Smooth muscle cell (in vitro differentiated cells): ENCODE data around the gene RPA1. TPM values are rescaled to one million over a fixed set of nuclear protein-coding genes. Genes with fewer than 3 reads are reported as not detected.
A peak's percentile ranks its signal among the peaks of the same experiment; 100 is the strongest.

Experiments used
- DNase-seq: peaks from one replicate; lab custom pipeline; 2025; ENCODE audit not compliant: unreplicated experiment; lab: John Stamatoyannopoulos, UW
- H2AFZ ChIP-seq: fragments of 200-600 bp; sonication (generic); 2 replicates; pipeline ENCODE4 v1.6.0; 2016; ENCODE audit warnings: antibody characterized with exemption, low read depth, mild to moderate bottlenecking
- H3F3A ChIP-seq: fragments of 200-600 bp; sonication (generic); 2 replicates; pipeline ENCODE4 v1.6.0; 2017; ENCODE audit warnings: antibody characterized with exemption, low read depth
- H3K27ac ChIP-seq: fragments of 200-600 bp; sonication (generic); 2 replicates; pipeline ENCODE4 v1.5.1; 2016; ENCODE audit warnings: low read depth, mild to moderate bottlenecking
- H3K27me3 ChIP-seq: fragments of 200-600 bp; sonication (generic); 2 replicates; pipeline ENCODE4 v1.6.1; 2016; ENCODE audit warnings: low read depth, mild to moderate bottlenecking
- H3K36me3 ChIP-seq: fragments of 200-600 bp; sonication (generic); 2 replicates; pipeline ENCODE4 v1.5.1; 2016; ENCODE audit warnings: low read depth
- H3K4me1 ChIP-seq: fragments of 200-600 bp; sonication (generic); 2 replicates; pipeline ENCODE4 v1.5.1; 2016; ENCODE audit warnings: low read depth
- H3K4me2 ChIP-seq: fragments of 200-600 bp; sonication (generic); 2 replicates; pipeline ENCODE4 v1.6.0; 2016; ENCODE audit warnings: mild to moderate bottlenecking
- H3K4me3 ChIP-seq: fragments of 200-600 bp; sonication (generic); 2 replicates; pipeline ENCODE4 v1.5.1; 2016; ENCODE audit warnings: mild to moderate bottlenecking
- H3K79me2 ChIP-seq: fragments of 200-600 bp; sonication (generic); 2 replicates; pipeline ENCODE4 v1.6.0; 2016; ENCODE audit warnings: low read depth, mild to moderate bottlenecking
- H3K9ac ChIP-seq: fragments of 200-600 bp; sonication (generic); 2 replicates; pipeline ENCODE4 v1.6.0; 2016; ENCODE audit warnings: low read depth
- H3K9me3 ChIP-seq: fragments of 200-600 bp; sonication (generic); replicated peaks from 2 replicates; pipeline ENCODE4 v1.5.1; 2016; ENCODE audit warnings: low read depth
- H4K20me1 ChIP-seq: fragments of 200-600 bp; sonication (generic); 2 replicates; pipeline ENCODE4 v1.6.0; 2016; ENCODE audit warnings: low read depth
- WGBS: methylation state at CpG from one replicate; pipeline ENCODE4 v1.1.7; 2016; ENCODE audit warnings: low lambda C conversion rate; 5-methylcytosine and 5-hydroxymethylcytosine counted together
- polyA plus RNA-seq: library from polyadenylated mRNA; unstranded; fragments of >200 nt; fragmentation: Nextera tagmentation; extraction: Ambion mirVana; gene quantifications from 2 replicates; pipeline ENCODE4 v1.2.1, GENCODE V29; 2016
- total RNA-seq: library from RNA; depleted of rRNA; stranded (reverse); fragments of >200 nt; gene quantifications from 2 replicates; pipeline ENCODE4 v1.2.3, GENCODE V29; 2014
- TF ChIP-seq, protein P1 (sequence below): fragments of 200-600 bp; sonication (generic); IDR thresholded peaks from 2 replicates; pipeline ENCODE4 v1.5.1; 2017; ENCODE audit warnings: borderline replicate concordance, mild to moderate bottlenecking, antibody characterized with exemption; ENCODE audit not compliant: insufficient read depth, poor library complexity, severe bottlenecking

Gene RPA1
- total and polyA plus RNA-seq, 2 experiments from 2014 or later, result 29.6 to 46.3 TPM

DNA sequence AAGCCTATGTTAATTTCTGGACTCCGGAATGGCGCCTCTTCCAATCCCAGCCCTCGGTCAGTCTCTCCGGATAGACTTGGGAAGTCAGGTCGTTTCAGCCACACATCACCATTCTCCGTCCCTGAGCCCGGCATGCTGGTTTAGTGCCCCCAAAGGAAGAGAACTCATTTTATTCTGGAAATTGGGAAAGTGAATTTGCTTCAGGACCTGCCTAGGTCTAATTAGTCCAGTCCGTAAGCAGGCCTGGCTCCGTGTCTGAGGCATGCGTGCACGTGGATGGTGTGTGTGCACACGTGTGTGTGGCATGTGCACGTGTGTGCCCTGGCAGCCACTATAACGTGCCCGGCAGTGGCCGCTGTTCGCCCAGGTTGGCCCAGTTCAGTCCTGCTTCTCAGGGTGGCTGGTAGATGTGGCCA lies 77.4 kb downstream of the RPA1 start:
- WGBS, result 85% methylated on average over 17 of the region's 17 CpGs
- Histone ChIP-seq H2AFZ (no peak overlapping the region), H4K20me1 (no peaks in the 10 kb centered on the region), H3K9ac (no peak overlapping the region), H3K4me2 (no peak overlapping the region), H3K4me3 (no peak overlapping the region), H3K27ac (no peak overlapping the region), H3K9me3 (no peaks in the 10 kb centered on the region), H3F3A (no peaks in the 10 kb centered on the region), H3K27me3 (peaks cover 58% of the 10 kb centered on the region), H3K36me3 (no peaks in the 10 kb centered on the region), H3K79me2 (no peaks in the 10 kb centered on the region), H3K4me1 (peaks cover 48% of the 10 kb centered on the region)
- DNase-seq, result no peak
- TF ChIP-seq, protein P1, sequence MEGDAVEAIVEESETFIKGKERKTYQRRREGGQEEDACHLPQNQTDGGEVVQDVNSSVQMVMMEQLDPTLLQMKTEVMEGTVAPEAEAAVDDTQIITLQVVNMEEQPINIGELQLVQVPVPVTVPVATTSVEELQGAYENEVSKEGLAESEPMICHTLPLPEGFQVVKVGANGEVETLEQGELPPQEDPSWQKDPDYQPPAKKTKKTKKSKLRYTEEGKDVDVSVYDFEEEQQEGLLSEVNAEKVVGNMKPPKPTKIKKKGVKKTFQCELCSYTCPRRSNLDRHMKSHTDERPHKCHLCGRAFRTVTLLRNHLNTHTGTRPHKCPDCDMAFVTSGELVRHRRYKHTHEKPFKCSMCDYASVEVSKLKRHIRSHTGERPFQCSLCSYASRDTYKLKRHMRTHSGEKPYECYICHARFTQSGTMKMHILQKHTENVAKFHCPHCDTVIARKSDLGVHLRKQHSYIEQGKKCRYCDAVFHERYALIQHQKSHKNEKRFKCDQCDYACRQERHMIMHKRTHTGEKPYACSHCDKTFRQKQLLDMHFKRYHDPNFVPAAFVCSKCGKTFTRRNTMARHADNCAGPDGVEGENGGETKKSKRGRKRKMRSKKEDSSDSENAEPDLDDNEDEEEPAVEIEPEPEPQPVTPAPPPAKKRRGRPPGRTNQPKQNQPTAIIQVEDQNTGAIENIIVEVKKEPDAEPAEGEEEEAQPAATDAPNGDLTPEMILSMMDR, result no peak

DNA sequence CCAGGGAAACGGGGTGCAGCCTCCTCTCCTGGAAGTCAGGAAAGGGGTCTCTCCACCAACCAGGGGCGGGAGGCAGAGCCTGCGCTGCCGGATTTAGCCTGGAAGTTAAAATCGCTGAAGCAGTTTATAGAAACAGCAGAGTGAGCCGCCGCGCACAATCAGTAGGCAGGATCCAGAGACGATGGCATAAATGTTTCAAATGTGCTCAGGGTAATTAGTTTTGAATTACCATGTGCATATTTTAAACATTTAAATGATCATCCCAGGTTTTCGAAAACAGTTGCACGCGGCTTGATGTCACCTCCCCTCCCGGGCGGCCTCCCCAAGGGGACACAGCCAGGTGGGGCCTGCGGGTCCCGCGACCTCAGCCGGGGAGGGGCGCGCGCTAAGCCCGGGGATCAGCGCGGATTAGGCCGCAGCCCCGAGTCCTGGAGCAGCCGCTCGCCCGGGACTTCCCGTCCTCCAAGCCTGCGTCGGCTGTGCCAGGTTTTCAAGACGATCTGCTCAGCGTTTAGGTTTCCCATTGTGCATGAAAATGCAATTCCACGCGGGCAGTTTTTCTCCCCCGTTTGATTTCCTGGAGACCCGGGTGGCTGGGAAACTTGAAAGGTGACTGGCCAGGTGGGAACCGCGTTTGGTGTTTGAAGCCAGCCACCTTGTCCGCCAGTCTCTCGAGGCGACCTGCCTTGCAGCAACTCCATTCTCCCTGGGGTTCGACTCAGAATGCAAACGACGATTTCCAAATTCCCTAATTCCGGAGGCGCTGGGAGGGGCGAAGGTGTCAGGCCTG lies 78.3 kb downstream of the RPA1 start:
- peaks cover 48% of the 10 kb centered on the region for H3K4me1 ChIP-seq
- no peak overlapping the region for H3K27ac ChIP-seq
- H3K27me3 ChIP-seq, result peaks cover 63% of the 10 kb centered on the region
- no peak overlapping the region for H3K9ac ChIP-seq
- DNase-seq, result peak; percentile 4
- WGBS, result 12% methylated on average over 49 of the region's 49 CpGs
- no peaks in the 10 kb centered on the region for H3K79me2 ChIP-seq
- no peaks in the 10 kb centered on the region for H3K36me3 ChIP-seq
- H4K20me1 ChIP-seq, result no peaks in the 10 kb centered on the region
- TF ChIP-seq, protein P1, result no peak
- peak overlapping the region; percentile 49 for H3K4me3 ChIP-seq
- no peaks in the 10 kb centered on the region for H3K9me3 ChIP-seq
- peak overlapping the region; percentile 49 for H2AFZ ChIP-seq
- H3F3A ChIP-seq, result no peaks in the 10 kb centered on the region
- peak overlapping the region; percentile 90 for H3K4me2 ChIP-seq

DNA sequence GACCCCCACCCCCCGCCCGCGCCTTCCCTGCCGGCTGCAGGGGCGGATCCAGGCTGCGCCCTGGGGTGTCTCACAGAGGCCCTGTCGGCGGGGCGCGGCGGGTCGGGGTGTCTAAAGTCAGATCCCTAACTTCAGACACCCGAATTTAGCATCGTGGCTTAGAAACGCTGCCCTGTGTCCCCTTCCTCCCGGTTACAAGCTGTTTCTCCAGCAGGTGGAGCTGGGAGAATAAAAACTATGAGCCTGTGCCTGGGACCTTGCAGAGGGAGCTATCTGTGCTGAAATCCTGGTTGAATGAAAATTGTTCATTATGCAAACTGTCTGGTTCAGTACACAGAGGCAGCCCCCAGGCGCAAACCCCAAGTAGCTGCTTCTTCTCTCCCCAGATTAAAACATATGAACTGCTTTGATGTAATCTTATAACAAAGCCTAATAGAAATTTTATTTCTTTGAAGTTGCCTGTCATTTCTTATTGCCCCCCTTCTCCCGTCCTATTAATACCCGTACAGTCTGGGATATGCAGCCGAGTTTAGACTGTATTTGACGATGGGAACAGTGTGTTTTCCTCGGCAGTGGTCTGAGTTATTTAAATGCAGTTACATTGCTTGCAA lies 79.0 kb downstream of the RPA1 start:
- peak overlapping the region; percentile 49 for H3K4me3 ChIP-seq
- peak overlapping the region; percentile 90 for H3K4me2 ChIP-seq
- no peaks in the 10 kb centered on the region for H3K79me2 ChIP-seq
- H2AFZ ChIP-seq, result peak overlapping the region; percentile 49
- H4K20me1 ChIP-seq, result no peaks in the 10 kb centered on the region
- peaks cover 48% of the 10 kb centered on the region for H3K4me1 ChIP-seq
- H3K27ac ChIP-seq, result no peak overlapping the region
- H3K27me3 ChIP-seq, result peaks cover 62% of the 10 kb centered on the region
- no peaks in the 10 kb centered on the region for H3K9me3 ChIP-seq
- TF ChIP-seq, protein P1, result peak; percentile 52
- H3K9ac ChIP-seq, result no peak overlapping the region
- DNase-seq, result no peak
- no peaks in the 10 kb centered on the region for H3K36me3 ChIP-seq
- H3F3A ChIP-seq, result no peaks in the 10 kb centered on the region
- WGBS, result 7% methylated on average over 21 of the region's 22 CpGs
